Activated CD8-positive, alpha-beta memory T cell treated with anti-CD3 and anti-CD28 coated beads for 1 hour (primary cell): ENCODE results near the gene PLXNB2.
A peak's percentile ranks its signal among the peaks of the same experiment; 100 is the strongest.
"Not testable (repeated sequence)": the region's sequence is repeated elsewhere in the genome, so short reads cannot be mapped to it uniquely, and the experiment has no call there.

Experiments used
- DNase-seq, 2 donors: peaks; one replicate each; pipeline ENCODE4 v3.0.0-alpha.2; 2020; ENCODE audit warnings: low read depth in 1 of 2; ENCODE audit errors: extremely low read depth in 1 of 2

PLXNB2 gene

DNA sequence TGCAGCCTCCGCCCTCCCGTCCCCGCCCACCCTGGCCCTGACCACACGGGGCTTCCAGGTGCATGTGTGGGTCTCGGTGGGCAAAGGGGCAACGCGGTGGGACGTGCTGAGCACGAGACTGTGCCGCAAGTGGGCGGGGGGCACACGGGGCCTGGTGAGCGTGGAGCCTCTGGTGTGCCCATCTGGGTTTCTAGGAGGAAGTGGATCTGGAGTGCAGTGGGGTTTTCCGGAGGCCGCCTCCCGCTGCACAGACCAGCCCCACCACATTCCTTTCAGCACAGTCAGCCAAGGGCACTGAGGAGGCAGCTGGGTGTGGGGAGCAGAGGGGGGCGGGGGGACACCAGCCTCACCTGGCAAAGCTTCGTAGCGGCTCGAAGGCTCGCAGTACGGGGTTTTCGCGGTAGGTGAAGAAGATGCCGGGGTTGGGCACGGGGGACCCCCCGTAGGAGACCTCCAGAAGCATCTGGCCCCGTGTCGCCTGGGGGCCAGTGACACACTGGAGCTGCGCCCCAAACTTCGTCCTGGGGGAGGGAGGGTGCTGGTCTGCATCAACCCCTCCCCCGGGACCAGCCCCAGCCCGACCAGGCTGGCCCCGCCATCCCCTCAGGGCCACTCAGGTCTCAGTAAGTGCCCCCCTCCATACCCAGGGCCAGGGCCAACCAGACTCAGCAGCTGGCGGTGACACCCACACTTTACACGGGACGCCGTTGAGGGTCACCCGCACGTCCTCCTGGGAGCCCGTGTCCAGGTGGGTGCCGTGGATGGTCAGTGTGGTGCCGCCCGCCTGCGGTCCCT is 24.9 kb downstream of the PLXNB2 start:
- no peak for DNase-seq

DNA sequence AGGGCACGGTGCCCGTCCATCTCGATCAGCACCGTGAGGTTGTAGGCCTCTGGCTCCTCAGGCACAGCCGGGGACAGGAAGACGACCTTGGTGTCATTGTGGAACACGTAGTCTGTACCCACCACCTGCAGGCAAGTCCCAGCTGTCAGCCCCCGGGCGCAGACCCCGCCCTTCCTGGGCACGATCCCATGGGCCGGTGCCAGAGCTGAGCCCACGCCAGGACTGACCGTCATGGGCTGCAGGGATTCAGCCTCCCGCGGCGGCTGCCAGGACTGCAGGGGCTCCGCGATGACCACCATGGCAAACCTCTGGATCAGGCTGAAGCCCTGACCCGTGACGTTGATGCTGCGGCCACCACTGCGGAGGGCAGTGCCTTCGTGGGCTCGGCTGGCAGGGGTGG is 25.5 kb downstream of the PLXNB2 start:
- no peak for DNase-seq

DNA sequence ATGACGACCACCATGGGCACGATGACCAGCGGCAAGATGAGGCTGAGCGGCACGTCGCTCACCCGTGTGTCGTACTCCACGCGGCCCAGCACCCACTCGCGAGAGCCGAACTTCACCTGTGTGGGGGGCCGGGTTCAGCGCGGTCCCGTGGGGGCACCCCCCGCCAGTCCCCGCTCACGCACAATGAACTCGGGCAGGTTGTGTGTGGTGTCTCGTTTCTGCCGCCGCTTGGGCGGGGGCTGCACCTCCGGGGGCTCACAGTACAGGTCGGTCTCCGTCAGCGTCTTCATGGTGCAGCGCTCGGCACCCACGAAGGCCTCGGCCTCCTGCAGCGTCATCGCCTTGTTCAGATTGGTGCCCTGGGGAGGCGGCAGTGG is 26.1 kb downstream of the PLXNB2 start:
- no peak for DNase-seq

DNA sequence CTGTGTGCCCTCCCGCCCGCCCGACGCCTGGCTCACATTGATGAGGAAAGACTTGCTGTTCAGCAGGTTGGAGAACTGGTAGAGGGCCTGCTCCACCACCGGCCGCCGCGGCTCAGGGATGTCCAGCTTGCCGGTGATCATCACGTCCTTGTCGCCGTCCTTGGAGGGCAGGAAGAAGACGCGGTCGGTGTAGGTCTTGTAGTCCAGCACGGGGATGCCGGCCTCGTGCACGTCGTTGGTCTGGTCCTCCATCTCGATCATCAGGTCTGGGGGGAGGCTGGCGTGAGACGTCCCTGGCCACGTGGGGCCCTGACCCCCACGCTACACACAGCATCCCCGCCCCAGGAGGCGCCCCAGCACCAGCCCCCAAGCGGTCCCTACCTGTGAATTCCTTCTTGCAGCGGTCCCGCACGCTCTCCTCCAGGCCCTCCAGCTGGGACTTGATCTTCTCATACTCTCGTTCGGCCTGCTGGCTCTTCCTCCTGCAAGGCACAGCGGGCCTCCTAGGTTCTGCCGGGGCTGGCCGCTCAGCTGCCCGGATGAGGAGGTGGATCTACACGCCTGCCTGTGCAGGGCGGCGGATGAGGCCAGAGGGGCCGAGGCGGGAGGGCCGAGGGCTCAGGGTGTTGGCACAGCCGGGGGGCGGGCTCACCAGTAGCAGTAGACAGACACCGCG is 26.6 kb downstream of the PLXNB2 start:
- no peak for DNase-seq

DNA sequence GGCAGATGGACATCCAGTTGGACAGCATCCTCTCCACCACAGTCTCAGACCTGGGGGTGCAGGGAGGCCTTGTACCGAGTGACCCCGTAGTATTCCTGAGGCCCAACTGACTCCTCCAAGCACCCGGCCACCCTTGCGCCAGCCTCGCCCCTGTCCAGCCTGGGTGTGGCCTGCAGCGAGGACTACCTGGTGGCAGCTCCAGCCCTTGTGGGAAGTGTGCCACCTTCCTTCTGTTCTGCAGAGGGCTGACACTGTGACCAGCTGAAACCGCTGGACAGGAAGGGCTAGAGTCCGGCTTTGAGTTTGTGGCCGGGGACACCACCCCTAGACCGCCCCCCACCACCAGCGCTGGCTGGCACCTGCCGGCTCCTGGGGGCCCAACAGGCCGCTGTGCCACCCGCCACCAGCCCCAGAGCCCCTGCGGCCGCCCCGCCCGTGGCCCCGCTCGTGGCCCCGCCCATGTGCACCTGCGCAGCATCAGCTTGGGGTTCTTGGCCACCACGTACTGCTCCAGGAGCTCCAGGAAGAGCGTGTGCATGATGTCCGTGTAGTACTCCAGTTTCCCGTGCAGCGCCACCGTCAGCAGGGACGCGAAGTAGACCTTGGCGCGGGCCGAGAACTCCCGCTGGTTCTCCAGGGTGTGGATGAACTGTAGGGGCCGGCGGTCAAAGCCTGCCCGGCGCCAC is 27.3 kb downstream of the PLXNB2 start:
- DNase-seq: no peak

DNA sequence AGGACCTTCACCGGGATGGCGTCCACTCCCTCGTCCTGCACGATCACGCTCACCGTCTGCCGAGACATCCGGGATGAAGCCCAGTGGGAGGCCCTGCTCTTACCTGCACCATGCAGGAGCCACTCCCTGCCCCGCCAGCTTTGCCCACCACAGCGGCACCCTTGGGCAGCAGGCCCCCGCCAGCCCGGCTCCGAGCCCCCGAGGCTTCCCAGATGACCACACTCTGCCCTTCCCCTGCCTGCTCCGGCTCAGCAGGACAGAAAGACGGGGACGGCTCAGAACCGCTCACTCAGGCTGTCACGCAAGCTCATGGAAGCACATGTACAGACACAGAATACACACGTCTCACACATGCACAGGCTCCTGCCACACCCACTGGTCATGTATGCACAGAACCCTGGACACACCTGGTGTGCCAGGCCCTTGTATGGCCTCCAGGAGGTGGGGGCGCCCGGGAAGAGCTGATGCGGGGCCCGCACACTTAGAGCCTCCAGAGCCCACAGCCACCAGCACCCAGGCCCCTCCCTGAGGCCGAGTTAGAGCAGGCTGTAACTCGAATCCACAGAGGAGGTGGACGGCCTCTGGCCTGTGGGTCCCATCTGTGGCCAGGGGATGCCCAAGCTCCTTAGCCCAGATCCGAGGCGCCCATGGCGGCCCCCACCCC is 28.4 kb downstream of the PLXNB2 start:
- no peak for DNase-seq

DNA sequence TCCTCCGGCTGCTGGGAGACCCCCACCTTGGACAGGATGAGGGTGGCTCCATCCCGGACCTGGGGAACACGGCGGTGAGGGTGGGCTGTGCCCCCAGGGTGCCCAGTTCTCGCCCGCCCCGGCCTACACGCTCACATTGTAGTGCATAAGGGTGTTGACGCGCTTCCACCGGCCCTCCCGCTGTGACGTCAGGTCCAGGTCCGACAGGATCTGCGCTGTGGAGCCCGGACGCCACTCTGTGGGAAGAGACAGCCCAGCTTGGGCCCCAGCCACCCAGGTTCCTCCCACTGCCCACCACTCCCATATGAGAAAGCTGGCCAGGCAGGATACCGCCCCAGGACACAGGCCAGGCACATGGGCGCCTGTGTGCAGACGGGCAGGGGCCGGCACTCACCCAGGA is 29.0 kb downstream of the PLXNB2 start:
- DNase-seq: no peak

DNA sequence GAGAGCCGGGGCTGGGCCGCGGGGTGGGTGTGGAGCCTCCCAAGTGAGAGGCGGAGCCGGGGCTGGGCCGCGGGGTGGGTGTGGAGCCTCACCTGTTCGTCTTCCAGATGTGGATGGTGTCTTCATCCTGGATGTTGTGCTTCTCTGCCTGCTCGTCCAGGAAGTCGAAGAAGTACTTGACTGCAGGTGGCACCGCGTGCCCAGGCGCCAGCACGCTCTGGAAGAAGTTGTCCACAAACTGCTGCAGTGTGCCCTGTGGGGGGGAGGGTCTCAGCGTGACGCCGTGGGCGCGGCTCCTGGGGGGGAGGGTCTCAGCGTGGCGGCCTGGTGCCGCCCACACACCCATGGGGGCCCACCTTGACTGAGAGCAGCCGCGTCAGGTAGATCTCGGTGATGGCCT is 29.7 kb downstream of the PLXNB2 start:
- DNase-seq: no peak

DNA sequence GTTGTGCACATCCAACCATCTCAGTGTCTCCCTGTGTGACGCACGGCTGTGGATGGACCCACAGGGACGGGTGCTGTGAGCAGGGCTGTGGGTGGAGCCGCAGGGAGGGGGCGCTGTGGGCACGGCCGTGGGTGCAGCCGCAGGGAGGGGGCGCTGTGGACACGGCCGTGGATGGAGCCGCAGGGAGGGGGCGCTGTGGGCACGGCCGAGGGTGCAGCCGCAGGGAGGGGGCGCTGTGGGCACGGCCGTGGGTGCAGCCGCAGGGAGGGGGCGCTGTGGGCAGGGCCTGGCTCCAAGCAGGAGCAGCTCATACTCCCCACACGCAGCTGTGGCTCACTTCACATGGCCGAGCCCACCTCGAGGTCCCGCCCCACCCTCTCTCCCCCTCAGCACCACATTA is 31.3 kb downstream of the PLXNB2 start:
- no peak for DNase-seq

DNA sequence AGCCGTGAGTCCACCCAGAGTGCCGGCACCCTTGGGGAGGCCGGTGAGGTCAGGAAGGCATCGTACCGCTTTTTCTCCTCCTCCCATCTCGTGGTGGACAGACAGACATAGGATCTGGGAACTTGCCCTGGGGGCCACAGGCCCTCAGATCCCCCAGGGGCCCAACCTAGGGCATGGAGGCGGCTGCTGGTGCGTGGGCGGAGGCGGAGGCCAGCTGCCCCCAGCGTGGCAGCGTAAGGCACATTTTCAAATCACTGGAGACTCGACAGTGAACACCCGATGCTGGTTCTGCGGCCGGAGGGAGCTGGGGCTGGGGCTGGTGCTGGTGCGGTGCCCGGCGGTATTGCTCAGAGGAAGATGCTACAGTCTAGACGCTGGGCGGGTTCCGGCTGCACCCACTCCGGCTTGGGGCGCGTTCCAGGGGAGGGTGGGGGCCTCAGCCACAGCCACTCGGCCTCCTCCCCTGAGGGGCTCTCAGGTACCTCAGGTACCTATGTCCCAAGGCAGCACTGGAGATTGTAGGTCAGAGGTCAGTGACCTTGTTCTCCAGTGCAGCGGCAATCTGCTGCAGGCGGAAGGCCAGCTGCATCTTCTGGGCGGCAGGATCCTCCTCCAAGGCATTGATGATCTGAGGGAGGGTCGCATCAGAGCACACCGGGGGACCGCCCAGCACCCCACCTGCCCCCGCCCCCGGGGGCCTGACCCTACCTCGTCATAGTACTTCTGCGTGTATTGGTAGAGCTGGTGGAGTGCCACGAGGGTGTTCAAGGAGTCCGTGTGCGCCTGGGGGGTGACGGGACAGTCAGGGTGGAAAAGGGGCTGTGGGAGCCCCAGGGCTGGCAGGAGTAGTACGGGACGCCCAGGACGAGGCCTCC is 32.0 kb downstream of the PLXNB2 start:
- DNase-seq: no peak

DNA sequence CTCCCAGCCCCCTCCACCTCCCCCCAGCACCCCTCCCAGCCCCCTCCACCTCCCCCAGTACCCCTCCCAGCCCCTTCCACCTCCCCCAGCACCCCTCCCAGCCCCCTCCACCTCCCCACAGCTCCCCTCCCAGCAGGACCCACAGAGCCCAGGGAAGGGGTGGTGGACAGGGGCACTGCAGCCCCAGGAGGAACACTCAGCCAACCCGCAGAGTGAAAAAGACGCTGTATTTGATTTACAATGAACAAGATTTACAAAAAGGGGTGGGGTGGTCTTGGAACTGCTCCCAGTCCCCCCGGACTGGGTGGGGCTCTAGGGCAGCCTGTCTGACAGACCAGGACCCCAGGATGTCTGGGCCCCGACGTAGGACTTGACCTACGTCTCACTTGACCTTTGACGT is 32.7 kb downstream of the PLXNB2 start:
- DNase-seq: no peak

DNA sequence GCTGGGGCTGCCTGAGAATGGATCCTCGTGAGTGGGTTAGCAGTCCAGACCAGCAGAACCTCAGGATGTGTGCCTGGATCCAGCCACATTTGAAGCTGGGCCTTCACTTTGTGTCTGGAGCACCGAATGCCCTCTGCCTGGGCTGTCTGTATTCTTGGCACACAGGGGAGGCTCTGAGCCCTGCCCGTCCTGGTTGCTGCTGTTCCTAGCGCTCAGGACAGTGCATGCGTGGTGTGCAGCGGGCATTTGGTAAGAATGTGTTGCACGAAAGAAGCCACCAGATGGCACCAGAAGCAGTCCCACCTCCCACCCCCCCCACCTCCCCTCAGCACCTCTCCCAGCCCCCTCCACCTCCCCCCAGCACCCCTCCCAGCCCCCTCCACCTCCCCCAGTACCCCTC is 33.1 kb downstream of the PLXNB2 start:
- no peak for DNase-seq

DNA sequence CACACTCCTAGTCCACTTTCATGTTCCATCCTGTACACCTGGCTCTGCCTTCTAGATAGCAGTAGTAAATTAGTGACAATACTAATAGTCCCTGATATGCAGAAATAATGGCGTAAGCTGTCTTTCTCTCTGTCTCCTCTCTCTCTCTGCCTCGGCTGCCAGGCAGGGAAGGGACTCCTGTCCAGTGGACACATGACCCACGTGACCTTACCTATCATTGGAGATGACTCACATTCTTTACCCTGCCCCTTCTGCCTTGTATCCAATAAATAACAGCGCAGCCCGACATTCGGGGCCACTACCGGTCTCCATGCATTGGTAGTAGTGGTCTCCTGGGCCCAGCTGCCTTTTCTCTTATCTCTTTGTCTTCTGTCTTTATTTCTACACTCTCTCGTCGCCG is 33.7 kb downstream of the PLXNB2 start:
- not testable (repeated sequence) for DNase-seq

DNA sequence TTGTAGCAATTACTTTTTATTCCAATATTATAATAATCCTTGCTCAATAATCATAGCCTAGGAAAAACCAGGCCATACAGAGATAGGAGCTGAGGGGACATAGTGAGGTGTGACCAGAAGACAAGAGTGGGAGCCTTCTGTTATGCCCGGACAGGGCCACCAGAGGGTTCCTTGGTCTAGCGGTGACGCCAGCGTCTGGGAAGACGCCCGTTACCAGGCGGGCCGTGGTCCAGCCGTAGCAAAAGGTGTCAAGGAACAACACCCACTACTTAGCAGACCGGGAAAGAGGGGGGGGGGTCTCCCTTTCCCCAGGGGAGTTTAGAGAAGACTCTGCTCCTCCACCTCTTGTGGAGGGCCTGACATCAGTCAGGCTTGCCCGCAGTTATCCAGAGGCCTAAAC is 34.1 kb downstream of the PLXNB2 start:
- not testable (repeated sequence) for DNase-seq

DNA sequence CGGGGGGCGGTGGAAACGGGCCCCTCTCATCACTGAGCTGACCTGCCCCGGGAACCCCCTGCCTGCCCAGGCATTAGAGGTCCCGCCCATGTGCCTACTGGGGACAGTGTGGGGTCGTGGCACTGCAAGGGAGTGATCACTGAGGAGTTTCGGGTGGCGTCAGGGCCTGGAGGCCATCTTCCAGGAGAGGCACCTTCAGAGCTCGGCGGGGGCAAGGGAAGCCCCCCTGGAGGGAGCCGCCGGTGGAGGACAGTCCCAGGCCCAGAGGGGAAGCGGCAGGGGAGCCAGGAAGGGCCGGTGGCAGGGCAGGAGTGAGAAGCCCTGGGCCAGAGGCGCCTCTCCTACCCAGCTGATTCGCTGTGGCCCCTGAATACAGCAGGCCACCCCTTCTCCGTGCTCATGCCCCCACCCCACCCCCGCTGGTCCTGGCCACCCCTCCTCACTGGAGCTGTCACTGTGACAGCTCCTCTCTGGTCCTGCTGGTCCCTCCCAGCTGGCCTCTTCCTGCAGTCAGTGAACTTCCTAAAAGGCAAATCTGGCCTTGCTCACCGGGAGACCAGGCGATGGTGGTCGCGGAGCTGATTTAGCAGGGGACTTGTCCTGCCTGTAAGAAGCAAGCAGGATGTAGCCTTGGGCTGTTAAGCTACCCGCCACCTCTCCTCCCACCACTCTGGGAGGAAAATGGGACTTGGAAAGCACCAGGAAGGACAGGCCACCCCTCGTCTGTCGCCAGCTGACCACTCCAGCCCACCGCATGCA is 35.2 kb downstream of the PLXNB2 start:
- no peak for DNase-seq

DNA sequence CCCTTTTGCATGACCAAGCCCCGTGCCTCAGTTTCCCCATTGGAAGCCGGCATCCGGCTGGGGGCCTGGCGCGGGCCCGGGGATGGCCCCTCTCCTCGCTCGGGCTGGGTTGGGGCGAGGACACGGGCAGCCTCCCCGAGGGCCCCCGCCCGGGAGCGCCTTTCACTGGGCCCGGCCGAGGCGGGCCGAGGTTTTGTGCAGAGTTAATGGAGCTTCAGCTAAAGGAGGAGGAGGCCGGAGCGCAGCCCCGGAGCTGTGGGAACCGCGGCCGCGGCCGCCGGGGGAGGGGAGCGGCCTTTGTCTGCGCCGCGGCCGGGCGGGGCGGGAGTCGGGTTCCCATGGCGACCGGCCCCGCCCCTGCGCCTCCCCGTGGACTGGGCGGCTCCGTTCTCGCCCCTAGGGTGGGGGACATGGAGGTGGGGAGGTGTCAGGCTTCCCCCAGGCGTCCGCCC is 35.9 kb downstream of the PLXNB2 start:
- DNase-seq: peak in 1 of 2 donors; percentile 39

DNA sequence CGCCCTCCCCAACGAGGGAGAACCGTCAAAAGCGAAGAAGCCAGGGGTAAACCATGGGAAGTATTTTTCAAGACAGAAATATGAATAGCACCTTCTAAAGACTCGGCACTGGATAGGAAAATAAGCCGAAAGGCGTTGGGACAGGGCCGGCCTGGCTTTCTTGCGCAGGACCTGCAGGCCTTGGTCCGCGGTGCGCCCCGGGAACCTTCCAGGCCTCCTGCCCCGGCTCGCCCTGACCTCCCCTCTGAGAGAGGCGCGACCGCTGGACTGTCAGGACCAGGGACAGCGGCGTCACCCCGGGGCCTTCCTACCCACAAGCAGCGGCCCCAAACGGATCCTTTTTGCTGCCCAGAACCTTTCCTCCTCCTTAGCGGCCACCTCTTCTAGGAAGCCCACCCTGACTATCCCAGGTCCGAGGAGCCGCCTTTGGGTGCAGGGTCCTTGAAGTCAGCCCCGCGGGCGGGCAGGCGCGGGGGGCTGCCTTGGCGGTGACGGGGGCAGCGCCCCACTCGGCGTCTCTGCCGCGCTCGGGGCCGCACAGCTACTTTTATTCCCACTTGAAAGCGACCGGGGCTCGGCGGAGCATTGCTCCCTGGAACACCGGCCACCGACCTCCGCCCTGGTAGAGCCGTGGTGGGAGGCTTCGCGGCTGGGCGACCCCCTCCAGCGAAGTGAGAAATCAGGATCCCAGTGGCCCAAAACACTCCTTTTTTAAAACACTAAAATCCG is 36.6 kb downstream of the PLXNB2 start:
- DNase-seq: peak in 1 of 2 donors; percentile 56

DNA sequence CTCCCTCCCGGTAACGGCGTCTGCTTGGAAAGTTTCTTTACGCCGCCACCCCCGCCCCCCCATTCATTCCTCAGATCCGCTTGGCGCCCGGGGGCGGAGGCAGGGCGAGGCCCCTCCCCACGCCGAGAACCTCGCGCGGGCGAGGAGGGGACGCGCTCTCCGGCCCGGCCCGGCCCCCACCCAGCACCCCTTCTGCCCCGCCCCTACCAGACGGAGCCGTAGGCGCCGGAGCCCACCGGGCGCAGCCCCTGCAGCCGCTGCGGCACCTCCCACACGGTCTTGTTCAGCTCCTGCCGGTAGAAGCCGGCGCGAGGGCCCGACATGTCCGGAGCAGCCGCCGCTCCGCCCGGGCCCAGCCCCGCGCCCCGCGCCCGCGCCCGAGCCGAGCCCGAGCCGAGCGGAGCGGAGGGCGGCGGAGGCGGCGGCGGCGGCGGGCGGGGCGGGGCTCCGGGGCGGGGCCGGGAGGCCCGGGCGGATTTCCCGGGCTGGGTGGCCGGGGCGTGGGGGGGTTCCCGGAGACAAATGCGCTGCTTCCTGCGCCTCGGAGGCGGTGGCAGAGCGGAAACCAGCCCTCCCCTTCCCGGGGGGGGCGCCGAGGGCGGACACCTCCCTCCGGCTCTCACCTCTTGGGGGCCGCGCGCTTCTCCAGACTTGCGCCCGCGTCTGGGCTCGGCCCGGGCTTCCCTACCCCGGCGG is 37.3 kb downstream of the PLXNB2 start, which contains the start of gene MAPK11:
TSS of gene MAPK11 (minus strand) at position 411 of the 696 bp plus-strand sequence. CDS start at position 323, 88 bp downstream.
- peak in 1 of 2 donors; percentile 57 for DNase-seq
